ENCODE data around the gene TMEM151B. TPM values are rescaled to one million over a fixed set of nuclear protein-coding genes. Genes with fewer than 3 reads are reported as not detected.
"Not testable (repeated sequence)": the region's sequence is repeated elsewhere in the genome, so short reads cannot be mapped to it uniquely, and the experiment has no call there.

The TMEM151B gene
- total RNA-seq, 1 donor from 2014 or later, result 4.7 TPM

- Mint-ChIP-seq H3K4me3 (ENCODE audit: low read depth) (no peak within 1 kb of the TSS), H3K4me1 (ENCODE audit: low read depth) (peaks cover 1% of the 10 kb centered on the region)
These were observed 72.2 kb downstream of the TMEM151B start, which contains the start of gene SPATS1 for GRCh38 chr6:44342489-44342888. SPATS1 (plus strand) TSS chr6:44342650; CDS start chr6:44343096, 446 bp downstream.

GRCh38 chr6:44346818-44347217 lies 76.6 kb downstream of the TMEM151B start:
- H3K27me3 Mint-ChIP-seq, result peaks cover 29% of the 10 kb centered on the region
- H3K36me3 Mint-ChIP-seq (ENCODE audit: insufficient read depth); H3K4me1 Mint-ChIP-seq (ENCODE audit: low read depth); H3K27ac Mint-ChIP-seq; H3K9me3 Mint-ChIP-seq (ENCODE audit: low read depth); DNase-seq (ENCODE audit: low spot score, unreplicated experiment); H3K4me3 Mint-ChIP-seq (ENCODE audit: low read depth): not testable (repeated sequence)

More at GRCh38 chr6:44342489-44342888, 72.2 kb downstream of the TMEM151B start, which contains the start of gene SPATS1:
- no peak within 1 kb of the TSS for H3K27ac Mint-ChIP-seq
- no peak for TF ChIP-seq CTCF (IDR thresholded peaks at IDR 0.05; ENCODE audit: unreplicated experiment)
- H3K9me3 Mint-ChIP-seq (ENCODE audit: low read depth), result no peaks in the 10 kb centered on the region
- peaks cover 37% of the 10 kb centered on the region for H3K27me3 Mint-ChIP-seq
- peak; percentile 16 for DNase-seq (ENCODE audit: low spot score, unreplicated experiment)
- H3K36me3 Mint-ChIP-seq (ENCODE audit: insufficient read depth), result no peaks in the 10 kb centered on the region

DNA sequence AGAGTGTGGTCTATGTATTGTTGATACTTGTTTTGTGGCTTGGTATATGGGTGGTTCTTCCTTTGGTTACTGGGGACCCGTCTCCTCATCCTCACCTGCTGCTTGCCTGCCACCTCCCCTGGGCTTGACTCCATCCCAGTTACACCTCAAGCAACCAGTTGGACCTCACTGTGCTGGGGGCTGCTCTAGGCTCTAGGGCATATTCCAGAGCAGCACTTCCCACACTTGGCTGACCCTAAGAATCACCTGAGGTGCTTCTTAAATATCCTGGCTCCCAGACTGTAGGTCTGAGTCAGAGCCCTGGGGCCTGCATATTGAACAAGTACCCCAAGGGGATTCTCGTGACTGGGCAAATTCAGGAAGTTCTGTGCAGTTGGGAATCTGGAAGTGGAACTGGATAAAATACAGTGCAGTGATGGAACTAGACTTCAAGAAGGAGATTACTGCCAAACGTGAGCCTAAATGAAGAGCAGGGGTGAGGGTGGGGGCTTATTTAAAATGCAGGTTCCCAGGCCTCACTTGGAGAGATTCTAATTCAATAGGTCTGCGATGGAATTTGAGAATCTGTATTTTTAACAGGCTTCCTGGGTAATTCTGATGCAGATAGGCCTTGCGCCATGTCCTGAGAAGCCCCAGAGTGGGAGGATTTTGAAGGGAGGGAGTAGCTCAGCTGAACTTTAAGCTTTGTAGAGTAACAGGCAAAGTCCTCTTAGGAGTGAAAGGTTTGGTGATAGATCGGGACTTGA lies 79.8 kb downstream of the TMEM151B start:
- DNase-seq (ENCODE audit: low spot score, unreplicated experiment), result no peak
- H3K4me3 Mint-ChIP-seq (ENCODE audit: low read depth), result no peak overlapping the region
- no peaks in the 10 kb centered on the region for H3K9me3 Mint-ChIP-seq (ENCODE audit: low read depth)
- H3K27ac Mint-ChIP-seq, result no peak overlapping the region
- no peaks in the 10 kb centered on the region for H3K36me3 Mint-ChIP-seq (ENCODE audit: insufficient read depth)
- H3K4me1 Mint-ChIP-seq (ENCODE audit: low read depth), result no peaks in the 10 kb centered on the region
- peaks cover 5% of the 10 kb centered on the region for H3K27me3 Mint-ChIP-seq
- TF ChIP-seq CTCF (IDR thresholded peaks at IDR 0.05; ENCODE audit: unreplicated experiment), result no peak

DNA sequence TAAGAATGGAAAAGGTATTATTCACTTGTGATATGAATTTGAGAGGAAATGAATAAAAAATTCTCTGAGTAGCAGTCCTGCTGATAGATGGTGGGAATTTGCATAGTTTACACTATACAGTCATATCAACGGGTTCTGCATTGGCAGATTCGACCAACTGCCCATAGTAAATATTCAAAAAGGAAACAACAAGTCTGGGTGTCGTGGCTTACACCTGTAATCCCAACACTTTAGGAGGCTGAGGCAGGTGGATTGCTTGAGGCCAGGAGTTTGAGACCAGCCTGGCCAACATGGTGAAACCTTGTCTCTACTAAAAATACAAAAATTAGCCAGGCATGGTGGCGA lies 80.4 kb downstream of the TMEM151B start:
- not testable (repeated sequence) for H3K36me3 Mint-ChIP-seq (ENCODE audit: insufficient read depth); DNase-seq (ENCODE audit: low spot score, unreplicated experiment); H3K4me1 Mint-ChIP-seq (ENCODE audit: low read depth); H3K4me3 Mint-ChIP-seq (ENCODE audit: low read depth); H3K27ac Mint-ChIP-seq; H3K27me3 Mint-ChIP-seq; H3K9me3 Mint-ChIP-seq (ENCODE audit: low read depth)

DNA sequence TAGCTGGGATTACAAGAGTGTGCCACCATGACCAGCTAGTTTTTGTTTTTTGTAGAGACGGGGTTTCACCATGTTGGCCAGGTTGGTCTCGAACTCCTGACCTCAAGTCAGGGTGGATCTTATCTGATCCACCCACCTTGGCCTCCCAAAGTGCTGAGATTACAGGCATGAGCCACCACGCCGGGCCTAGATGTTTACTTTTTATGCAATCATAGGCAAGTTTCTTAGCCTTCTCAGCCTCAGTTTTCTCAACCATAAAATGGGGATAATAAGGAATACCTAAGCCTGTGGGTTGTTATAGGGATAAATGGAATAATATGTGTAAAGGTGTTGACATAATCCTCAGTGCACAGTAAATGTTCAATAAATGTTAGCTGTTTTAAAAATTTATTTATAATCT lies 82.0 kb downstream of the TMEM151B start:
- Mint-ChIP-seq H3K27me3 (peaks cover 8% of the 10 kb centered on the region), H3K36me3 (ENCODE audit: insufficient read depth) (no peaks in the 10 kb centered on the region), H3K27ac (no peak overlapping the region), H3K9me3 (ENCODE audit: low read depth) (no peaks in the 10 kb centered on the region), H3K4me3 (ENCODE audit: low read depth) (no peak overlapping the region), H3K4me1 (ENCODE audit: low read depth) (no peaks in the 10 kb centered on the region)
- no peak for DNase-seq (ENCODE audit: low spot score, unreplicated experiment)
- no peak for TF ChIP-seq CTCF (IDR thresholded peaks at IDR 0.05; ENCODE audit: unreplicated experiment)

DNA sequence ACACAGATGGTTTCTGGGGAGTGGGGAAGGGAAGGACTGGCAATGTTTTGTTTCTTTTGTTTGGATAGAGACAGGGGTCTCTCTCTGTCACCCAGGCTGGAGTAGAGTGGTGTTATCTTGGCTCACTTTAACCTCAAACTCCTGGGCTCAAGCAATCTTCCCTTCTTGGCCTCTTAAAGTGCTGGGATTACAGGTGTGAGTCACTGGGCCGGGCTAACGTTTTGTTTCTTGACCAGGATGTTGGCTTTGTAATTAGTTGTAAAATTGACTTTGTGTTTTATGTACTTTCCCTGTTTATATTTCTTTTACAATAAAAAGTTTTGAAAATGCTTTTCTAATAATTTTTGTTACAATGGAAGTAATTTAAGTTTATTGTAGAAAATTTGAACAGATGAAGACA lies 83.1 kb downstream of the TMEM151B start:
- no peak for DNase-seq (ENCODE audit: low spot score, unreplicated experiment)
- Mint-ChIP-seq H3K27ac (no peak overlapping the region), H3K4me3 (ENCODE audit: low read depth) (no peak overlapping the region), H3K4me1 (ENCODE audit: low read depth) (no peaks in the 10 kb centered on the region), H3K27me3 (peaks cover 8% of the 10 kb centered on the region), H3K9me3 (ENCODE audit: low read depth) (no peaks in the 10 kb centered on the region), H3K36me3 (ENCODE audit: insufficient read depth) (no peaks in the 10 kb centered on the region)
- TF ChIP-seq CTCF (IDR thresholded peaks at IDR 0.05; ENCODE audit: unreplicated experiment), result no peak

Measured in progenitor cell of endocrine pancreas (in vitro differentiated cells).